Measurements from ENCODE around the gene IQUB.

- no peak for TF ChIP-seq EZH2 (IDR thresholded peaks at IDR 0.05; ENCODE audit: borderline replicate concordance, low read length)
- no peak for TF ChIP-seq CTCF (conservative IDR thresholded peaks at IDR 0.05 in 1 of 2, IDR thresholded peaks at IDR 0.05 in 1 of 2; ENCODE audit: extremely low read depth in 1 of 2, insufficient read depth in 1 of 2, low read depth in 1 of 2, low read length in 2 of 2)
Observed at GRCh38 chr7:123498601-123499000, 35.8 kb downstream of the IQUB start.

Data from mammary epithelial cell (primary cell).